HG03460 (cell line): ENCODE results near the gene PROM2.

Source experiments
- ATAC-seq: cut with Tn5 transposase; IDR thresholded peaks from one replicate; pipeline ENCODE4 v1.9.1; 2021; ENCODE audit not compliant: unreplicated experiment

The PROM2 gene

GRCh38 chr2:95305380-95306061 is 31.3 kb downstream of the PROM2 start:
- ATAC-seq = no peak

- ATAC-seq = no peak
Observed at GRCh38 chr2:95306336-95306895, 32.2 kb downstream of the PROM2 start.

- ATAC-seq = no peak
Observed at GRCh38 chr2:95307036-95307435, 32.8 kb downstream of the PROM2 start.

- no peak for ATAC-seq
Observed at GRCh38 chr2:95307878-95308277, 33.6 kb downstream of the PROM2 start.

GRCh38 chr2:95308426-95308990 is 34.3 kb downstream of the PROM2 start:
- no peak for ATAC-seq

- ATAC-seq = no peak
Observed at GRCh38 chr2:95309599-95309998, 35.4 kb downstream of the PROM2 start.

- ATAC-seq = no peak
Observed at GRCh38 chr2:95310216-95310615, 36.0 kb downstream of the PROM2 start.

GRCh38 chr2:95310651-95311050 is 36.4 kb downstream of the PROM2 start:
- no peak for ATAC-seq

- no peak for ATAC-seq
Observed at GRCh38 chr2:95311815-95312542, 37.7 kb downstream of the PROM2 start.

- no peak for ATAC-seq
Observed at GRCh38 chr2:95312543-95313201, 38.4 kb downstream of the PROM2 start.

- no peak for ATAC-seq
Observed at GRCh38 chr2:95313296-95314131, 39.3 kb downstream of the PROM2 start.

- ATAC-seq = no peak
Observed at GRCh38 chr2:95314598-95314963, 40.3 kb downstream of the PROM2 start.

- ATAC-seq = no peak
Observed at GRCh38 chr2:95314964-95315611, 40.8 kb downstream of the PROM2 start.

GRCh38 chr2:95315801-95316411 is 41.7 kb downstream of the PROM2 start:
- ATAC-seq = no peak

- ATAC-seq = no peak
Observed at GRCh38 chr2:95316466-95317122, 42.3 kb downstream of the PROM2 start.

GRCh38 chr2:95317123-95317500 is 42.9 kb downstream of the PROM2 start:
- ATAC-seq = no peak

GRCh38 chr2:95317665-95318425 is 43.6 kb downstream of the PROM2 start:
- no peak for ATAC-seq

GRCh38 chr2:95318431-95319220 is 44.4 kb downstream of the PROM2 start:
- ATAC-seq = no peak
